Esophagus (tissue), 2 donors: ENCODE measurements around the gene TCERG1L. TPM values are rescaled to one million over a fixed set of nuclear protein-coding genes. Genes with fewer than 3 reads are reported as not detected.
A peak's percentile ranks its signal among the peaks of the same experiment; 100 is the strongest.

ENCODE experiments used
- H3K27ac ChIP-seq, 2 donors: one replicate each; pipeline ENCODE4 v1.5.1; 2013; ENCODE audit warnings: low read depth in 2 of 2, mild to moderate bottlenecking in 2 of 2, inconsistent platforms in 1 of 2, low read length in 1 of 2, moderate library complexity in 1 of 2
- H3K27me3 ChIP-seq, 2 donors: one replicate each; pipeline ENCODE4 v1.6.1; 2013; ENCODE audit warnings: low read length in 2 of 2, control low read depth in 1 of 2, mild to moderate bottlenecking in 1 of 2; ENCODE audit not compliant: insufficient read depth in 2 of 2, control insufficient read depth in 1 of 2
- H3K36me3 ChIP-seq, 2 donors: one replicate each; pipeline ENCODE4 v1.6.1; 2013; ENCODE audit warnings: low read length in 1 of 2; ENCODE audit not compliant: control insufficient read depth in 2 of 2, insufficient read depth in 2 of 2
- H3K4me1 ChIP-seq, 2 donors: one replicate each; pipeline ENCODE4 v1.6.1; 2013; ENCODE audit warnings: low read length in 1 of 2; ENCODE audit not compliant: control insufficient read depth in 2 of 2, insufficient read depth in 2 of 2
- H3K4me3 ChIP-seq, 2 donors: one replicate each; pipeline ENCODE4 v1.5.1; 2013; ENCODE audit warnings: low read length in 2 of 2, mild to moderate bottlenecking in 2 of 2, low read depth in 1 of 2, moderate library complexity in 1 of 2
- H3K9me3 ChIP-seq, 2 donors: one replicate each; pipeline ENCODE4 v1.6.1; 2013; ENCODE audit warnings: mild to moderate bottlenecking in 2 of 2, low read depth in 1 of 2, low read length in 1 of 2, moderate library complexity in 1 of 2; ENCODE audit not compliant: control insufficient read depth in 2 of 2, insufficient read depth in 1 of 2
- WGBS, 2 donors: extraction: QIAGEN DNeasy Blood & Tissue Kit; methylation state at CpG; one replicate each; pipeline ENCODE4 v1.1.7; 2013; 5-methylcytosine and 5-hydroxymethylcytosine counted together
- polyA plus RNA-seq, 2 donors: library from polyadenylated mRNA; stranded (reverse); fragments of 200-250 nt; gene quantifications; one replicate each; pipeline ENCODE4 v1.2.3, GENCODE V29; 2013
- donor health status: healthy with polysubstance abuse.
- donor health status: Bipolar disorder and iron deficiency.

The TCERG1L gene
- polyA plus RNA-seq, 2 donors = 0.48 TPM; not detected in 1

DNA sequence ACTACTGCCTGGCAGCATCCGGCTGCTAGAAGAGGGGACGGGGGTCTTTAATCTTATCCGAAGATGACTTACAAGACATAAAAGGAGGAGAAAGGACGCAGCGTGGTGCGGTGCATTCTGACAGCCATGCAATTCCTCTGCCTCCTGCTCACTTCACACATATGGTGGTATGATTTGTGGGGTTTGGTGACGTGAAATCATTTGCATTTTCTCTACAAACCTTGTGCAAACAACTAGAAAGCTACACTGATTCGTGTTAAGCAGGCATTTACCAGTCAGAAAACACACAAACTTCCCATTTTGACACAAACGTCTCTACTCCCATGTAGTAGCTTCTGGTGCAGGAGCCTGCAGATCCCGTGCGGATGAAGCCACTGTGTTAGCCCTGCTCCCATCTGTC, 6.8 kb upstream of the TCERG1L start:
- WGBS, 2 donors = 75 to 77% methylated on average over 11 of the region's 11 CpGs
- Histone ChIP-seq H3K27ac (no peak overlapping the region), H3K4me3 (no peak overlapping the region), H3K4me1 (peaks cover 0 to 5% of the 10 kb centered on the region in 2 donors), H3K27me3 (no peaks in the 10 kb centered on the region), H3K9me3 (no peaks in the 10 kb centered on the region), H3K36me3 (no peaks in the 10 kb centered on the region)

DNA sequence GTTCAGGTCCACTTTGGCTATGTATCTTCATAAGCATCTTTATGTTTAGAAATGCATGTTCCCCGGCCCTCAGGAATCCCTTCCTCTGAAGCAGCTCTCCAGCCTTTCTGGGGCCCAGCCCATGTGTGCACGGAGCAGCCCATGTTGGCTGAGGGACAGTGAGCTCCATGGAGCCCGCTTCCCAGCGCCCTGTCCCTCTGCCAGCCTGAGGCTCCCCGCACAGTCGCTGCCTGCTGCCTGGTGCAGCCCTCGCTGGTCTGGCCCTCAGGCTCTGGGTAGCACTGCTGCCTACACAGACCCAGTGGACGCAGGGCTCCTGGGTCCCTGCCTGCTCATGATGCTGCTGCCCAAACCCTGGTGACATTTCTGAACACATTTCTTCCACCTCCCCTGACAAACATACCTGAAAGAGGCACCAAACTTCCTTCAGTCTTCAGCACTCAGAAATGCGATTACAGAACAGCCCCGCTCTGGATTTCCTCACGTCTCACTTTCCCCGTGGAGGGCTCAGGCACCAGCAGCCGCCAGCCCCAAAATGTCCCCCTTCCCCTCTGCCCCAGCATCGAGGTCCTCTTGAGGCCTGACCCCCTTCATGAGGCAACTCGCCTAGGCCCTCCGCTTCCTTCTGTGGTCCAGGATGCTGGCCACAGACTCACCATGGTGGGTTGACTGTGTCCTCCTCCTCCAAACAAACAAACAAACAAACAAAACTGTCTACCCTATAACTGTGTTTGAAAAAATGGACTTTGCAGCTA, 5.0 kb upstream of the TCERG1L start:
- H3K4me3 ChIP-seq = no peak overlapping the region
- WGBS, 2 donors = 78 to 81% methylated on average over 16 of the region's 16 CpGs
- no peaks in the 10 kb centered on the region for H3K36me3 ChIP-seq
- H3K27ac ChIP-seq = no peak overlapping the region
- H3K9me3 ChIP-seq = no peaks in the 10 kb centered on the region
- no peaks in the 10 kb centered on the region for H3K27me3 ChIP-seq
- H3K4me1 ChIP-seq = peaks cover 0 to 9% of the 10 kb centered on the region in 2 donors

DNA sequence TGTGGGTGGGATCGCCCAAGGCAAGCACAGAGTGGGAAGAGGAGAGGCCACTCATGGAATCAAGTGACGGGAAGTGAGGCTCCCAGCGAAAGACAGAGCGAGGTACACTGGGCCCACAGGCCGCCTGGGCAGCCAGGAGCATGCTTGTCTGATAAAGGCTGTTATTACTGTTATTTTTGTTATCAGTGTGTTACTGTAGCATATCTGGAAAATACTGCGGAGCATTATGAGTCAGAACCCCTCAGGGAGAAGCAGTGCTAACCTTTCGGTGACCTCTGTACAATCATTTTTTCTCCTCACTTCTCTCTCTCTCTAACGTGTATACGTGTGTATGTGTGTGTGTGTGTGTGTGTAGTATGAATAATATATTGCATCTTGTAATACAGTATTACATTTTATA, 3.8 kb upstream of the TCERG1L start:
- peaks cover 0 to 4% of the 10 kb centered on the region in 2 donors for H3K9me3 ChIP-seq
- peaks cover 0 to 11% of the 10 kb centered on the region in 2 donors for H3K27me3 ChIP-seq
- H3K27ac ChIP-seq = no peak overlapping the region
- no peak overlapping the region for H3K4me3 ChIP-seq
- WGBS, 2 donors = 42 to 50% methylated on average over 9 of the region's 9 CpGs
- H3K4me1 ChIP-seq = peaks cover 0 to 14% of the 10 kb centered on the region in 2 donors
- H3K36me3 ChIP-seq = no peaks in the 10 kb centered on the region

DNA sequence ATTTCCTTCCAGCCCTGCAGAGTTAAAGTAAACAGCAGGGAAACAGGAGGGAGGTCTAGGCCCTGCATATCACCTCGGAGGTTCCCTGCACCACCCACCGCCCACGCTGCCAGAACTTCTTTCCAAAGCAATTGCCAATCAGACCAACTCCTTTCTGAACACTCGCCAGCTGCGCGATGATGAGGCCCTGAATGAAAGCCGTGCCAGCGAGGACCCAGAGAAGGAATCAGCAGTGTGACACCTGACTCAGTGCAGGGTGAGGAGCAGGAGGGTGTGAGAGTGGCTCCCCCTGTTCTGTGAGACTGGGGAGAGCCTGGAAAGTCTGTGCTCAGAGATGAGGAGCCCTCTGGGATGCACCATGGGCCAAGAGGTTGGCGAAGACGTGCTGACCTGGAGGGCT, 3.3 kb upstream of the TCERG1L start:
- no peaks in the 10 kb centered on the region for H3K36me3 ChIP-seq
- peaks cover 0 to 4% of the 10 kb centered on the region in 2 donors for H3K9me3 ChIP-seq
- peaks cover 0 to 14% of the 10 kb centered on the region in 2 donors for H3K4me1 ChIP-seq
- H3K27me3 ChIP-seq = peaks cover 0 to 11% of the 10 kb centered on the region in 2 donors
- H3K4me3 ChIP-seq = no peak overlapping the region
- no peak overlapping the region for H3K27ac ChIP-seq
- WGBS, 2 donors = 47 to 54% methylated on average over 10 of the region's 10 CpGs

DNA sequence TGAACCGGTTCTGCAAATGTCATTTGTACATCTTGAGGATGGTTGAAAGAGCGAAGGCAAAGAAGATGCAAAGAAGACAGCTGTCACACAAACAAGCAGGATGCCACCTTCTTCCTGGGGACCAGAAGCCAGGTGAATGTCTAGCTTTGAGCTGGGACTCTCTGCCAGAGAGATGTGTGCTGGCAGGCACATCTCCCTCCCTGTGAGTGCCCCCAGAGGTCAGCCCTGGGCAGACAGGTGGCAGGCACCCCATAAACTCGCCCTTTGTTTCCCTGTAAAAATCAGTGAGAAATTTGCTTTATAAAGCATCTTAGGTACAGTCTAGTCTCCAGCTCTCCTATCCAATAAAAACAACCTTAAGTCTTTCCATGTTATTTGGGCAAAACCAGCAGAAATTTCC, 2.6 kb upstream of the TCERG1L start:
- Histone ChIP-seq H3K4me1 (peaks cover 0 to 14% of the 10 kb centered on the region in 2 donors), H3K9me3 (peaks cover 0 to 4% of the 10 kb centered on the region in 2 donors), H3K27me3 (peaks cover 0 to 12% of the 10 kb centered on the region in 2 donors), H3K36me3 (no peaks in the 10 kb centered on the region), H3K27ac (no peak overlapping the region), H3K4me3 (no peak overlapping the region)
- WGBS, 2 donors = 80 to 85% methylated on average over 3 of the region's 3 CpGs

DNA sequence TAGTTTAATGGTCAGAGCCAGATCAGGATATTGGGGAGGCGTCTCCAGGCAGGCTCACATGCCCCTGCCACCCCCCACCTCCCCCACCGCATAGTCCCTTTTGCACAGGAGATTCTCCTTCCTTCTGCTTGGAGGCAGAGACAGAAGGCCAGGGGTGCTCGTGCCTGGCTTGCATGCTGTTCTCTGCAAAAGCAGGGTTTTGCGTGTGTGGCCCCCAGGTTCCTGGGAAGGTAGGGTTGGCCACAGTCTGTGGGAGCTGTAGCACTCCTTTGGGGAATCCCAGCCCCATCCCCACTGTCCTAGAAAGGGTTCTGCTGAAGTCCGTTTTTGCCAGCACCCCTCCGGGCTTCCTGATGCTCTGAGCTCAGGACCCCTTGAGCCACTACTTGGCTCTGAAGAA, 1.9 kb upstream of the TCERG1L start:
- H3K27ac ChIP-seq = no peak overlapping the region
- no peaks in the 10 kb centered on the region for H3K36me3 ChIP-seq
- WGBS, 2 donors = 78 to 80% methylated on average over 6 of the region's 6 CpGs
- peaks cover 0 to 4% of the 10 kb centered on the region in 2 donors for H3K9me3 ChIP-seq
- H3K4me3 ChIP-seq = no peak overlapping the region
- peaks cover 0 to 14% of the 10 kb centered on the region in 2 donors for H3K27me3 ChIP-seq
- H3K4me1 ChIP-seq = peaks cover 0 to 14% of the 10 kb centered on the region in 2 donors

DNA sequence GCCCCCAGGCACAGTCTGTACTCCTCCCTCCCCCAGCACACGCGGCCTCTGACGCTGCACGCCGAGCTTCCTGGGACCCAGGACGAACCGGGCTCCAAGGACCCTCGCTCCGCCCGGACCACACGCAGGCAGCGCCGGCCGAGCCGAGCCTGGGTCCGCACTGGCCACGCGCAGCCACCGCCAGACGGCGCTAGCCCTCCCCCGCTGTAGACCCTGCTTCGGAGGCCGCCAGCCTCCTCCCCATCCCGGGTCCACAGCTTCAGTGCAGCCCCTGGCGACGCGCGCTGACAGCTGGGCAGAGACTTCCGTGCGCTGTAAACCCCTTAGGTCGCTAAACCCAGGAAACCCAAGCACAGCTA, 936 bp upstream of the TCERG1L start:
- peak overlapping the region; percentile 37 to 47 for H3K4me3 ChIP-seq
- peaks cover 0 to 14% of the 10 kb centered on the region in 2 donors for H3K4me1 ChIP-seq
- WGBS, 2 donors = 2 to 5% methylated on average over 30 to 32 of the region's 32 CpGs
- H3K27ac ChIP-seq = no peak overlapping the region
- H3K9me3 ChIP-seq = peaks cover 0 to 4% of the 10 kb centered on the region in 2 donors
- H3K27me3 ChIP-seq = peaks cover 0 to 16% of the 10 kb centered on the region in 2 donors
- no peaks in the 10 kb centered on the region for H3K36me3 ChIP-seq

DNA sequence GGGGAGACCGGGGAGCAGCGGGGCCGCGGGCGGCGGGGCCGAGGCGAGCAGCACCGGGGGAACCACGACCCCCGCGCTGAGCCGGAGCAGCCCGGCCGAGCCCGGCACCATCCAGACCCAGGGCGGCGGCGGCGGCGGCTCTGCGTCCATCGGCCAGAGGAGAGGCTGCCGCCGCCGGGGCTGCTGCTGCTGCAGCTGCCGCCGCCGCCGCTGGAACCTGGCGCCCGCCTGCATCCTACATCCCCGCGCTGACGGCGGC, 190 bp downstream of the TCERG1L start:
- Histone ChIP-seq H3K27me3 (peaks cover 0 to 16% of the 10 kb centered on the region in 2 donors), H3K36me3 (no peaks in the 10 kb centered on the region), H3K4me1 (peaks cover 0 to 14% of the 10 kb centered on the region in 2 donors), H3K27ac (no peak overlapping the region), H3K9me3 (peaks cover 0 to 4% of the 10 kb centered on the region in 2 donors), H3K4me3 (peak overlapping the region in 1 of 2 donors; percentile 47)
- WGBS, 2 donors = 2 to 3% methylated on average over 22 to 36 of the region's 36 CpGs

DNA sequence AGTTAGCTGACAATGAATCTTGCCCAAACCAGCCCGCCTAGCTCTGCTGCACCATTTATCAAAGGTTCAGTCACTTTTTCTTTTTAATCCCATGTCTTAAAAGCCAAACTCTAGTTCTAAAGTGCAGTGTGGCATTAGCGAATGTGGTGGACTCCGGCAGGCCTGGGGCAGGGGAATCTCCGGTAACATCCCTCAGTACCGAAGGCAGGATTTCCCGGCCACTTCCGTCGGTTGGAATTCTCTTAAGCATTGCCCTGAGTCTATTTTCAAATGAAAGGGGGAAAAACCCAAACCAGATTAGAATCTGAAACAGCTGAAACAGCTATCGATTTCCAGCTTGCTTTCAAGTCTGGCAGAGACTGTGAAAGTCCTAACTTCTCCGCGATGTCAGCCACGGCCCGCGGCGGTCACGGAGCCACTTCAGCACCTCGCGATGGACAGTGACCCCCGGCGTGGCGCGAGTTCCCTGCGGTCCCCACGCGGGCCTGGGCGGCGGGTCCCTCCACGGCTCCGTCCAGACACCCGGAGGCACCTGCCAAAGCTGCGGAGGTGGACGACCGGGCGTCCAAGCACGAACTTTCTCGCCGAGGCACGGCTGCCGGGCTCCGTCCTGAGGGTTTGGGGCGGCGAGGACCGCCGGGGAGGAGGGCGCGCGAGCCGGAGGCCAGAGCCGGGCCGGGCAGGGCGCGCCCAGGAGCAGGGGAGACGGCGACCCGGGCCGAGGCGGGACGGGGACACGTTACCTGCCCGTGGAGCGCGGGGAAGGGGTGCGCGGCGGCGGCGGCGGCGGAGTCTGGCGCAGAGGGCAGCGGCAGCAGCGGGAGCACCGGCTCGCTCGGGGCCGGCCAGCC, 745 bp downstream of the TCERG1L start:
- Histone ChIP-seq H3K9me3 (peaks cover 0 to 4% of the 10 kb centered on the region in 2 donors), H3K27me3 (peaks cover 0 to 16% of the 10 kb centered on the region in 2 donors), H3K4me1 (peaks cover 0 to 14% of the 10 kb centered on the region in 2 donors), H3K36me3 (no peaks in the 10 kb centered on the region), H3K27ac (no peak overlapping the region), H3K4me3 (peak overlapping the region in 1 of 2 donors; percentile 47)
- WGBS, 2 donors = 5% methylated on average over 69 to 76 of the region's 76 CpGs
